ENCODE data around the gene GPX1.
"Not testable (repeated sequence)": the region's sequence is repeated elsewhere in the genome, so short reads cannot be mapped to it uniquely, and the experiment has no call there.

The GPX1 gene

DNA sequence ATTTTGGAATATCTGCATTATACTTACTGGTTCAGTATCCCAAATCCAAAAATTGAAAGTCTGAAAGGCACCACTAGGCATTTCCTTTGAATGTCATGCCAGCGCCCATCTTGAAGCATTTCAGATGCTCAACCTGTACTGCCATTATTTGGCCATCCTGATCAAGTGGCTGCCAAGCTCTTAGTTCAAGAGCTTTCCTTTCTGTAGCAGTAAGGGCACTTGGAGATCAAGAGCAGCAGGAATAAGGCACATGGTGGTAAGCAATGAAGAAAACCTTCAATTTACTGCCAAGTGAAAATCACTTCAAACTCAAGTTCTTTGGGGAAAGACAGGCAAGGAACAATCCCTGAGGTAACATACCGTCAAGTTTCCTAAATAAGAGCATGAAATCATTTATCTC lies 43.6 kb upstream of the GPX1 start:
- no peak overlapping the region for H3K18ac ChIP-seq (ENCODE audit: low read length)
- no peak overlapping the region for H3K4me2 ChIP-seq (ENCODE audit: low read length)
- H3K4me1 ChIP-seq (ENCODE audit: control insufficient read depth in 1 of 2, insufficient read depth in 2 of 2, low read length in 2 of 2), result peaks cover 1 to 5% of the 10 kb centered on the region in 2 experiments
- H2BK5ac ChIP-seq (ENCODE audit: low read depth, low read length, poor library complexity), result no peak overlapping the region
- H4K8ac ChIP-seq (ENCODE audit: low read depth, low read length), result no peak overlapping the region
- no peak overlapping the region for H2AK5ac ChIP-seq (ENCODE audit: low read length)
- no peak overlapping the region for H3K27ac ChIP-seq (ENCODE audit: low read depth, low read length)
- DNase-seq, result no peak
- H4K12ac ChIP-seq (ENCODE audit: low read depth, low read length), result no peak overlapping the region
- H3K27me3 ChIP-seq (ENCODE audit: insufficient read depth, low read length), result no peaks in the 10 kb centered on the region
- WGBS (ENCODE audit: extremely low coverage, insufficient coverage, insufficient read length), result no CpG with 5 or more reads among the region's 2 CpGs
- H3K4me3 ChIP-seq (ENCODE audit: low read depth, low read length), result no peak overlapping the region
- H3K9me3 ChIP-seq (ENCODE audit: insufficient read depth, low read depth, low read length), result no peaks in the 10 kb centered on the region
- H4K91ac ChIP-seq (ENCODE audit: low read depth, low read length), result no peak overlapping the region
- no peaks in the 10 kb centered on the region for H3K79me1 ChIP-seq (ENCODE audit: low read length)
- no peak overlapping the region for H2BK12ac ChIP-seq (ENCODE audit: low read length)
- no peak overlapping the region for H2BK120ac ChIP-seq (ENCODE audit: insufficient read depth, low read length, poor library complexity)
- peaks cover 30% of the 10 kb centered on the region for H3K79me2 ChIP-seq (ENCODE audit: control insufficient read depth, insufficient read depth, low read length, poor library complexity)
- H3K14ac ChIP-seq (ENCODE audit: low read length), result no peak overlapping the region
- peak overlapping the region; percentile 94 for H3K4ac ChIP-seq (ENCODE audit: low read depth, low read length)
- H3K23ac ChIP-seq (ENCODE audit: low read length), result no peak overlapping the region
- no peak overlapping the region for H2AFZ ChIP-seq (ENCODE audit: insufficient read depth, low read length, poor library complexity)
- peaks cover 7 to 12% of the 10 kb centered on the region in 2 experiments for H3K36me3 ChIP-seq (ENCODE audit: control insufficient read depth in 1 of 2, insufficient read depth in 2 of 2, low read length in 2 of 2)
- no peak overlapping the region for H3K9ac ChIP-seq (ENCODE audit: low read length)

GRCh38 chr3:49399461-49399860 lies 41.3 kb upstream of the GPX1 start:
- no peak overlapping the region for H3K4me2 ChIP-seq (ENCODE audit: low read length)
- no peaks in the 10 kb centered on the region for H3K4me1 ChIP-seq (ENCODE audit: control insufficient read depth in 1 of 2, insufficient read depth in 2 of 2, low read length in 2 of 2)
- peaks cover 35% of the 10 kb centered on the region for H3K79me2 ChIP-seq (ENCODE audit: control insufficient read depth, insufficient read depth, low read length, poor library complexity)
- no peak overlapping the region for H3K27ac ChIP-seq (ENCODE audit: low read depth, low read length)
- no peak overlapping the region for H3K9ac ChIP-seq (ENCODE audit: low read length)
- H2BK120ac ChIP-seq (ENCODE audit: insufficient read depth, low read length, poor library complexity), result no peak overlapping the region
- H3K36me3 ChIP-seq (ENCODE audit: control insufficient read depth in 1 of 2, insufficient read depth in 2 of 2, low read length in 2 of 2), result peaks cover 15 to 21% of the 10 kb centered on the region in 2 experiments
- H3K4me3 ChIP-seq (ENCODE audit: low read depth, low read length), result no peak overlapping the region
- no peak overlapping the region for H3K18ac ChIP-seq (ENCODE audit: low read length)
- H2BK12ac ChIP-seq (ENCODE audit: low read length), result no peak overlapping the region
- no peak overlapping the region for H3K14ac ChIP-seq (ENCODE audit: low read length)
- no peak overlapping the region for H4K8ac ChIP-seq (ENCODE audit: low read depth, low read length)
- H2AFZ ChIP-seq (ENCODE audit: insufficient read depth, low read length, poor library complexity), result no peak overlapping the region
- peak overlapping the region; percentile 86 for H3K4ac ChIP-seq (ENCODE audit: low read depth, low read length)
- no peak overlapping the region for H3K23ac ChIP-seq (ENCODE audit: low read length)
- H3K27me3 ChIP-seq (ENCODE audit: insufficient read depth, low read length), result no peaks in the 10 kb centered on the region
- H4K91ac ChIP-seq (ENCODE audit: low read depth, low read length), result no peak overlapping the region
- no CpG with 5 or more reads among the region's 3 CpGs for WGBS (ENCODE audit: extremely low coverage, insufficient coverage, insufficient read length)
- H3K79me1 ChIP-seq (ENCODE audit: low read length), result no peaks in the 10 kb centered on the region
- DNase-seq, result no peak
- H4K12ac ChIP-seq (ENCODE audit: low read depth, low read length), result no peak overlapping the region
- H2AK5ac ChIP-seq (ENCODE audit: low read length), result no peak overlapping the region
- H3K9me3 ChIP-seq (ENCODE audit: insufficient read depth, low read depth, low read length), result no peaks in the 10 kb centered on the region
- H2BK5ac ChIP-seq (ENCODE audit: low read depth, low read length, poor library complexity), result no peak overlapping the region

DNA sequence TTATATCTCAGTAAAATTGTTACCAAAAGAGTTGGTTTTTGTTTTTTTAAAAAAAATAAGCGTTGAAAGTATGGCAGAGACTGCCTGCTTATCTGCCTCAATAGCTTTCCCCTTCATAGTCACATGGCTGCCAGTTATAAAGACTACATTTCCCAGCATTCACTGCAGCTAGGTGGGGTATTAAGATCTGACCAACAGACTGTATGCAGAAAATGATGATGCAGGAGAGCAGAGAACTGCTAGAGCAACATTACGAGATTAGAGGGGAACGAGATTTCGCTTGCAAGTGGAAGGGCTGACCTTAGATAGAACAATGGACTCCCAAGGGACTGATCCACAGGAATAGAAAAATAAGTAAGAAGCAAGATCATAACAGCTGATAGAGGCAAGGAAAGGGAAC lies 39.3 kb upstream of the GPX1 start:
- no CpG with 5 or more reads among the region's 4 CpGs for WGBS (ENCODE audit: extremely low coverage, insufficient coverage, insufficient read length)

GRCh38 chr3:49391310-49391709 lies 33.2 kb upstream of the GPX1 start:
- WGBS (ENCODE audit: extremely low coverage, insufficient coverage, insufficient read length), result no CpG with 5 or more reads among the region's 10 CpGs
- H3K9ac ChIP-seq (ENCODE audit: low read length), result not testable (repeated sequence)

More for the DNA sequence above, 39.3 kb upstream of the GPX1 start:
- Histone ChIP-seq H4K8ac (ENCODE audit: low read depth, low read length) (no peak overlapping the region), H3K36me3 (ENCODE audit: control insufficient read depth in 1 of 2, insufficient read depth in 2 of 2, low read length in 2 of 2) (peaks cover 12 to 21% of the 10 kb centered on the region in 2 experiments), H3K4me1 (ENCODE audit: control insufficient read depth in 1 of 2, insufficient read depth in 2 of 2, low read length in 2 of 2) (no peaks in the 10 kb centered on the region), H3K4me3 (ENCODE audit: low read depth, low read length) (no peak overlapping the region), H3K14ac (ENCODE audit: low read length) (no peak overlapping the region), H3K4ac (ENCODE audit: low read depth, low read length) (peak overlapping the region; percentile 16), H3K79me1 (ENCODE audit: low read length) (no peaks in the 10 kb centered on the region), H2BK120ac (ENCODE audit: insufficient read depth, low read length, poor library complexity) (no peak overlapping the region), H3K27me3 (ENCODE audit: insufficient read depth, low read length) (no peaks in the 10 kb centered on the region), H3K18ac (ENCODE audit: low read length) (no peak overlapping the region), H2BK12ac (ENCODE audit: low read length) (no peak overlapping the region), H3K79me2 (ENCODE audit: control insufficient read depth, insufficient read depth, low read length, poor library complexity) (peaks cover 31% of the 10 kb centered on the region), H3K23ac (ENCODE audit: low read length) (no peak overlapping the region), H4K12ac (ENCODE audit: low read depth, low read length) (no peak overlapping the region), H4K91ac (ENCODE audit: low read depth, low read length) (no peak overlapping the region), H3K27ac (ENCODE audit: low read depth, low read length) (no peak overlapping the region), H2AFZ (ENCODE audit: insufficient read depth, low read length, poor library complexity) (no peak overlapping the region), H2AK5ac (ENCODE audit: low read length) (no peak overlapping the region), H3K4me2 (ENCODE audit: low read length) (no peak overlapping the region), H3K9ac (ENCODE audit: low read length) (no peak overlapping the region), H3K9me3 (ENCODE audit: insufficient read depth, low read depth, low read length) (no peaks in the 10 kb centered on the region), H2BK5ac (ENCODE audit: low read depth, low read length, poor library complexity) (no peak overlapping the region)
- DNase-seq, result peak in 1 of 2 donors; percentile 18

More at GRCh38 chr3:49391310-49391709, 33.2 kb upstream of the GPX1 start:
- H3K27me3 ChIP-seq (ENCODE audit: insufficient read depth, low read length); H4K12ac ChIP-seq (ENCODE audit: low read depth, low read length); H3K18ac ChIP-seq (ENCODE audit: low read length); H2AFZ ChIP-seq (ENCODE audit: insufficient read depth, low read length, poor library complexity); H2BK12ac ChIP-seq (ENCODE audit: low read length); H3K27ac ChIP-seq (ENCODE audit: low read depth, low read length); H2AK5ac ChIP-seq (ENCODE audit: low read length); H3K79me1 ChIP-seq (ENCODE audit: low read length); H3K14ac ChIP-seq (ENCODE audit: low read length); H3K4me3 ChIP-seq (ENCODE audit: low read depth, low read length); H4K91ac ChIP-seq (ENCODE audit: low read depth, low read length); H2BK120ac ChIP-seq (ENCODE audit: insufficient read depth, low read length, poor library complexity); H2BK5ac ChIP-seq (ENCODE audit: low read depth, low read length, poor library complexity); H4K8ac ChIP-seq (ENCODE audit: low read depth, low read length); H3K4me1 ChIP-seq (ENCODE audit: control insufficient read depth in 1 of 2, insufficient read depth in 2 of 2, low read length in 2 of 2); H3K4me2 ChIP-seq (ENCODE audit: low read length); H3K23ac ChIP-seq (ENCODE audit: low read length); H3K9me3 ChIP-seq (ENCODE audit: insufficient read depth, low read depth, low read length); DNase-seq: not testable (repeated sequence)
- Histone ChIP-seq H3K36me3 (ENCODE audit: control insufficient read depth in 1 of 2, insufficient read depth in 2 of 2, low read length in 2 of 2) (peaks cover 10 to 11% of the 10 kb centered on the region in 2 experiments), H3K4ac (ENCODE audit: low read depth, low read length) (peak overlapping the region; percentile 94), H3K79me2 (ENCODE audit: control insufficient read depth, insufficient read depth, low read length, poor library complexity) (peaks cover 40% of the 10 kb centered on the region)
